Measurements from ENCODE around the gene GALM. TPM values are rescaled to one million over a fixed set of nuclear protein-coding genes. Genes with fewer than 3 reads are reported as not detected.

The GALM gene
- total RNA-seq, 2 donors from 2014 or later: 19.9 to 50.0 TPM

DNA sequence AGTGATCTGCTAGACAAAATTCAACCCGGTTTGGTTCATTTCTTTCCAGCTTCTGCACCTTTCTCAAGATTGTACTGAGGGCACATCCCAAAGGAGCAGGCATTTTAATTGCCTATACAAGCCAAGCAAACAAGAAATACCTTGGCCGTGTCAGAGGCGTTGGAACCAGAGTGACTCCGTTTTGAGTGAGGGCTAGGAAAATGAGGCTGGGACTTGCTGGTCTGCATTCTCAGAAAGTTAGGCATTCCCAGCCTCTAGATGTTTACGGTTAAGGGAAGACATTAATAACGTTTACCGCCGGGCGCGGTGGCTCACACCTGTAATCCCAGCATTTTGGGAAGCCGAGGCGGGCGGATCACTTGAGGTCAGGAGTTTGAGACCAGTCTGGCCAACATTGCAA, 110.6 kb downstream of the GALM start:
- no peak for ATAC-seq
- Mint-ChIP-seq H3K4me3 (peak overlapping the region; percentile 6), H3K27me3 (peaks cover 18 to 21% of the 10 kb centered on the region in 2 donors), H3K27ac (no peak overlapping the region), H3K4me1 (ENCODE audit: low read depth in 2 of 2) (peaks cover 5 to 13% of the 10 kb centered on the region in 2 donors), H3K36me3 (peaks cover 4% of the 10 kb centered on the region), H3K9me3 (no peaks in the 10 kb centered on the region)
- no peak for DNase-seq (ENCODE audit: low spot score)

GRCh38 chr2:38778687-38779082, 112.8 kb downstream of the GALM start:
- peaks cover 18% of the 10 kb centered on the region in 2 donors for H3K27me3 Mint-ChIP-seq
- ATAC-seq: no peak
- H3K9me3 Mint-ChIP-seq: no peaks in the 10 kb centered on the region
- DNase-seq (ENCODE audit: low spot score): no peak
- H3K27ac Mint-ChIP-seq: peak overlapping the region; percentile 79 to 97
- peaks cover 5 to 13% of the 10 kb centered on the region in 2 donors for H3K4me1 Mint-ChIP-seq (ENCODE audit: low read depth in 2 of 2)
- H3K4me3 Mint-ChIP-seq: peak overlapping the region; percentile 98
- peaks cover 11% of the 10 kb centered on the region for H3K36me3 Mint-ChIP-seq

- Mint-ChIP-seq H3K4me1 (ENCODE audit: low read depth in 2 of 2) (peaks cover 0 to 5% of the 10 kb centered on the region in 2 donors), H3K4me3 (no peak overlapping the region), H3K36me3 (peaks cover 11% of the 10 kb centered on the region), H3K27ac (no peak overlapping the region), H3K27me3 (no peaks in the 10 kb centered on the region), H3K9me3 (no peaks in the 10 kb centered on the region)
- ATAC-seq: no peak
- no peak for DNase-seq (ENCODE audit: low spot score)
Measured at GRCh38 chr2:38783586-38783985, 117.7 kb downstream of the GALM start.

Other genes with a start within 250 kb of the GALM start
- gene HNRNPLL, start 63.2 kb upstream of the GALM start, total RNA-seq: 10 to 100 TPM; 54.5 to 88.4 TPM
- 100 to 1,000 TPM; 238 to 389 TPM for gene SRSF7, start 85.2 kb downstream of the GALM start, total RNA-seq
- gene GEMIN6, start 112.1 kb downstream of the GALM start, total RNA-seq: 10 to 100 TPM; 16.4 to 23.1 TPM
- gene DHX57, start 209.8 kb downstream of the GALM start, total RNA-seq: 10 to 100 TPM; 17.5 to 37.7 TPM
- gene MORN2, start 209.9 kb downstream of the GALM start, total RNA-seq: 1 to 10 TPM; 6.4 to 6.9 TPM
- under 1 TPM in 1 of 2 donors, not detected in 1; 0.28 TPM for gene ARHGEF33, start 223.8 kb downstream of the GALM start, total RNA-seq